ENCODE results near the gene ATP9A.
"Not testable (repeated sequence)": the region's sequence is repeated elsewhere in the genome, so short reads cannot be mapped to it uniquely, and the experiment has no call there.

Gene ATP9A

GRCh38 chr20:51752343-51752951 is 15.7 kb downstream of the ATP9A start:
- DNase-seq (ENCODE audit: low spot score) = no peak

DNA sequence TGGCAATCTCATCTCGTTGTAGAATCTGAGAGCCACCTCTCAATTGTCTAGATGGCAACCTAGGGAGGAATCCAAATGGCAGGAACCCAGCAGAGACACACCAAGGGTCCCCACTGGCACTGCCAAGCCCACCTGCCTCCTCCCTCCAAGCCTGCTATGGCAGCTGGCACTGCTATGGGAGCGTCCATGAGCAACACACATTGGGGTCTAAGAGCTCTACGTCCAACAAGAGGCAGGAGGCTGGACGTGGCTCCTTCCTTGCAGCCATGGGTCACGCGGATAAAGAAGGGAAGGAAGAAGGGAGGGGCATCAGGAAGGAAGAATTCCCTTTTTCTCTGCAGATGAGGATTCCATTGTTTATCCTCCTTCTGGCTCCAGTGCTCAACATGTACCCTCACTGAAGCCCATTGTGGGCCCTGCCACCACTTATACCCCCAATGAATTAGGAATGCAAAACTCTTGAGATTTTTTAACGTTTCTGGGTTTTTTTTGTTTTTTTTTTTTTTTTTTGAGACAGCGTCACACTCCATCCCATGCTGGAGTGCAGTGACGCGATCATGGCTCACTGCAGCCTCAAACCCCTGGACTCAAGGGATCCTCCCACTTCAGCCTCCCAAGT is 17.3 kb downstream of the ATP9A start:
- DNase-seq (ENCODE audit: low spot score) = no peak

DNA sequence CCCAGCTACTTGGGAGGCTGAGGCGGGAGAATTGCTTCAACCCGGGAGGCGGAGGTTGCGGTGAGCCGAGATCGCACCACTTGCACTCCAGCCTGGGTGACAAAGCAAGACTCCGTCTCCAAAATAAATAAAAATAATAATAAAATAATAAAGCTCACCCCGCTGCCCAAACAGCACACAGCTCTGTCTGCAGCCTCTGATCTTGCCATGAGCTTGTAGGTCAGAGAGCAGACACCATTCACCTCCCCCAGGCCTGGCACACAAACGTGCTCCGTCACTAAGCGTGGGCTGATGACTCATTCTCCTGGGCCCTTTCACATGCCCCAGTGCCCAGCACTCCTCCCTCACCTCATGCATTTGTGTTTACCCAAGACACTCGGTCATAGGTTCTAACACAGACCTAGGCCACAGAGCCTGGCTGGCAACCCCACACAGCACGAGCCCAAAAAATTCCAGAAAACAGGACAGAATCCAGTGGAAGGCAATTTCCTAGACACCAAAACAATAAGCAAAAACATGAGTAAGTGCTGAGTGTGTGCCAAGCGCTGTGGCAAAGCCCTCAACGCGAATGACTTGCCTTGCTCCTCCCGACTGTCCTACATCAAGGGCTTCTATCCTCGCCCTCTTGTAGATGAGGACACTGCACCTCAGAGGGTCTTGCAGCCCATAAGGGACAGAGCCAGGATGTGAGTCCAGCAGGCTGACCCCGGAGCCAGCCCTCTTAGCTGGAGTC is 18.0 kb downstream of the ATP9A start:
- no peak for DNase-seq (ENCODE audit: low spot score)

DNA sequence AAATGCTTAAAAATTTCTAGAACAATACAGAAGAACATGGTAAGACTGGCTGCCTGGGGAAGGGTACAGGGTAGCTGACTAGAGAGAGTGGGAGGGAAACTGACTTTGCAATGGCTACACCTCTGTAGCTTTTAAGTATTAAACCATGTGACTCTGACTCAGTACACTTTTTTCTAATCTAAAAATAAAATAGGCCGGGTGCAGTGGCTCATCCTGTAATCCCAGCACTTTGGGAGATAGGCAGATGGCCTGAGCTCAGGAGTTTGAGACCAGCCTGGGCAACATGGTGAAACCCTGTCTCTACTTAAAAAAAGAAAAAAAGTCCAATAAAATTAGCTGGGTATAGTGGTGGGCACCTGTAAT is 18.5 kb downstream of the ATP9A start:
- no peak for DNase-seq (ENCODE audit: low spot score)

DNA sequence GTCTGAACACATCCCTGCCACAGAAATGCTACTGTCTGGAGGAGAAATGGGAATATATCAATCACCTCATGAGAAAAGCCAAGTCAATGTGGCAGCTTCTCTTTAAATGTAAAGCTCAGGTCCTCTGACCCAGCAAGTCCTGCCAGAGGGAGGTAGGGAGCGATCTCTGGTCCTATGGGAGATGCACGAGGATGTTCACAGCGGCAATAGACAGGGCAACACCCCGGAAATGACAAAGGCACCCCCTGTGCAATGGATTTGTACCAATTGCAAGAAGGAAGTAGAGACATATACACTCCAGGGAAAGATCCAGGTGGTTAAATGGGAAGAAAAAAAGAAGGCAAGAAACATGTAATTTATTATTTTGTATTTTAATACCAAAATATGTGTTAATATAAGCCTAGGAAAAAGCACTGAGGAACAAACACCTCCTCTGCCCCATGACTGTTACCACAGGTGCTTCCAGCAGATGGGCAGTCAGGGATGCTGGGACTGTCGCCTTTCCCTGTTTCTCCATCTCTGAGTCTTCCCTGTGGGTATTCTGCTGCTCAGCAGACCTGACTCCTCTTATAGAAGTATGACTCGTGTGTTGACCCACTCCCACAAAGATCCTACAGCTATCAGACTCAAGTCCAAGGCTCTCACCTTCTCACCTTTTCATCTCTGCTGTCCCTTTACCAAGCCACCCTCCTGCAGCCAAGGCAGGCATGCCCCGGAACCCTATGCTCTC is 20.8 kb downstream of the ATP9A start:
- DNase-seq (ENCODE audit: low spot score) = no peak

- no peak for DNase-seq (ENCODE audit: low spot score)
These were observed 22.4 kb downstream of the ATP9A start for GRCh38 chr20:51745804-51746203.

GRCh38 chr20:51740838-51741237 is 27.4 kb downstream of the ATP9A start:
- DNase-seq (ENCODE audit: low spot score) = no peak

DNA sequence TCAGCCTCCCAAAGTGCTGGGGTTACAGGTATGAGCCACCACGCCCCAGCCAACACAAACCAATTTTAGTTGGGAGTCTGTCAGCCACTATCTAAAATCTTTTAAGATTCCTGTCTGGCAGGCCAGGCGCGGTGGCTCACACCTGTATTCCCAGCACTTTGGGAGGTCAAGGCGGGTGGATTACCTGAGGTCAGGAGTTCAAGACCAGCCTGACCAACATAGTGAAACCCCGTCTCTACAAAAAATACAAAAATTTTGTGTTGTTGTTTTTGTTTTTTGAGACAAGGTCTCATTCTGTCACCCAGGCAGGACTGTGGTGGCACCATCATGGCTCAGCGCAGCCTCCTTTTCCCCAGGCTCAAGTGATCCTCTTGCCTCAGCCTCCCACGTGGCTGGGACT is 27.9 kb downstream of the ATP9A start:
- DNase-seq (ENCODE audit: low spot score) = not testable (repeated sequence)

GRCh38 chr20:51739722-51740249 is 28.4 kb downstream of the ATP9A start:
- no peak for DNase-seq (ENCODE audit: low spot score)

DNA sequence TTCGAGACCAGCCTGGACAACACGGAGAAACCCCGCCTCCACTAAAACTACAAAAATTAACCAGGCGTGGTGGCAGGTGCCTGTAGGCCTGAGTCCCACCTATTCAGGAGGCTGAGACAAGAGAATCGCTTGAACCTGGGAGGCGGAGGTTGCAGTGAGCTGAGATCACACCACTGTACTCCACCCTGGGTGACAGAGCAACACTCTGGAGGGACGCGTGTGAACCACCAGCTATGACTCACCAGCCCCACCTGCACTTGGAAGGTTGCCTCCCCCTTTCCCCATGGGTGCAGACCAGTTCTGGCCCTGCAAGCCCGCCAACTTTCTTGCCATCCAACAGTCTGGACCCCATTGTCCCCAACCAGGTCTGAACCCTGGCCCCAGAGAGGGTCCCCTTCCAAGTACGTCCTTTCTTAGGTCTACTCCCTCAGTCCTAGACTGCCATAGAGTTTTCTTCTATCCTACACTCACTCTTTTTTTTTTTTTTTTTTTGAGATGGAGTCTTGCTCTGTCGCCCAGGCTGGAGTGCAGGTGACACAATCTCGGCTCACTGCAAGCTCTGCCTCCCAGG is 29.2 kb downstream of the ATP9A start:
- no peak for DNase-seq (ENCODE audit: low spot score)

- not testable (repeated sequence) for DNase-seq (ENCODE audit: low spot score)
These were observed 29.9 kb downstream of the ATP9A start for GRCh38 chr20:51738261-51738660.

- no peak for DNase-seq (ENCODE audit: low spot score)
These were observed 31.2 kb downstream of the ATP9A start for GRCh38 chr20:51736947-51737346.

GRCh38 chr20:51735728-51736600 is 32.2 kb downstream of the ATP9A start:
- DNase-seq (ENCODE audit: low spot score) = no peak

DNA sequence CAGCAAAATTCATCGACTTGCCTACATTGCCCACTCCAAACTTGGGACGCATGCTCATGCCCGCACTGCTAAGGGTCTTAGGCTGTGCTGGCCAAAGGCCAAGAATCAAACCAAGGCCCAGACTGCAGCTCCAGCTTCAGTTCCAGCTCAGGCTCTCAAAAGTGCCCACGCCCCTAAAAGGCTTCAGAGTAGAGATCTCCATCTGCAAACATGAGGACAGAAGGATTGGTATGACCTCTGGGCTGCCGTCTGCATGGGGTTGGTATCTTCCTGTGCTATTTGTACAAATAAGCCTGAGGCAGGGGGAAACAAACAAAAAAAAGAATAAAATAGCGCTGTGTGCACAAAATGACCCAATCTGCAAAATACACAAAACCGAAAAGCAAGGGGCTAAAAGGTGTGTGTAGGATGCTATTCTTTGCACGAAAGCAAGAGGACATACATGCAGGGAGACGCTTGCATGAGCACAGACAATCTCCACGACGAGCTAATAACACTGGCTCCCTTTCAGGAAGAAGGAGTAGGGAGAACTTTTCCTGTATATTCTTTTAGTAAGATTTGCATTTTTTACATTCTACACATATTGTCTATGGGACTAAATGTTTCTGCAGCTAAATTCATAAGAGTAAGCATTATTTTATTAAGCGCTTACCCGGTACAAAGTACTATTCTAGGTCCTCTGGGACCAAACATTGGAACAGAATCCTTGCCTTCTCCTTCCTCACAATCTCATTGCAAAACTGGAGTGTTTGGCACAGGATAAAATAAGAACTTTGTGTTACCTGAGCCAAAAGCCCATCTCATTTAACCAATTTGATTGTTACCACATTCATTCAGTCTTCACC is 33.1 kb downstream of the ATP9A start:
- no peak for DNase-seq (ENCODE audit: low spot score)

GRCh38 chr20:51733070-51733469 is 35.1 kb downstream of the ATP9A start:
- DNase-seq (ENCODE audit: low spot score) = no peak

DNA sequence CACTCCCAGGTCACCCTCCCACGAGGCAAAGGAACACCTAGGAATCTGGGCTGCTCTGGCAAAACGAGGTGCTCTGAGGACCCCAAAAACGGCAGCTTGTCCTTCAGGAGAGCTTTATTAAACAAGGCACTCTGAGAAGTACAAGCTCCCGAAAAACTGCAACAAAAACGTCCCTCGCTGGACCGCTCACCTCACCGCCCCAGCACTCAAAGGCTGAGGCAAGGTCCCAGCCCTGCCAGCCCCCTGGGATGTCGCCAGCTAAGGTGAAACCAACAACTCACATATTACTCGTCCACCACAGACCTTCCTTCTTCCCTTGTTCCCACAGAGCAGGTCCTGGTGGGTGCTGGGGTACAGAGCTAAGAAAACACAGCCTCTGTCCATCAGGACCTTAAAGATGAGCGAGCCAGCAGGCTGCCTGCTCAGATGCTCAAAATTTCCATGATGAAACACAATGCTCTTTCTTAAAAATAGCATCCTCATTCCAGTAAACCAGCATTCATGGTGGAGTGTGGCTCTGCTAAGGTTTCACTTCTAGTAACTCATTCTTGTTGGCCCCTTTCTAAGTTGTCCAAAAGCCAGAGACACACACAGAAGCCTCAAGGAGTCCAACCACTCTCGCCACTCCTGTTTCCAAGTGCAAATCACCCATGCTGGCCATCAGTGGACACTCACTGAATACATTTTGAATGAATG is 35.9 kb downstream of the ATP9A start:
- DNase-seq (ENCODE audit: low spot score) = no peak

DNA sequence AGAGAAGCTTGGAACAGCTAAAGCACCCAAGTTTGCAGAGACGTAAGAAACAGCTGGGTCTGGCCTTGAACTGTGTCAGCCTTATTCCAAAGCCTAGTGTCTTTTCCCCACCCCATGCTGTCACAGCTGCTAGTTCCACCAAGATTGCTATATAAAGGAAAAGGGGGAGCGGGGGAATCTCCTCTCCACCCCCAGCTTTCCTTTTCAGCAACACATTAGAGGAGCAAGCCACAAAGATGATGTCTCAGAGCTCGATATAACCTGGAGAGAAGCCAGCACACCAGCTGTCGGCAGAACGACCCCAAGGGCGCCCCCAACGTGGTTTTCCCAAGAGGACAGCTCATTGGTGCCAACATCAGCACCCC is 36.5 kb downstream of the ATP9A start:
- DNase-seq (ENCODE audit: low spot score) = no peak

DNA sequence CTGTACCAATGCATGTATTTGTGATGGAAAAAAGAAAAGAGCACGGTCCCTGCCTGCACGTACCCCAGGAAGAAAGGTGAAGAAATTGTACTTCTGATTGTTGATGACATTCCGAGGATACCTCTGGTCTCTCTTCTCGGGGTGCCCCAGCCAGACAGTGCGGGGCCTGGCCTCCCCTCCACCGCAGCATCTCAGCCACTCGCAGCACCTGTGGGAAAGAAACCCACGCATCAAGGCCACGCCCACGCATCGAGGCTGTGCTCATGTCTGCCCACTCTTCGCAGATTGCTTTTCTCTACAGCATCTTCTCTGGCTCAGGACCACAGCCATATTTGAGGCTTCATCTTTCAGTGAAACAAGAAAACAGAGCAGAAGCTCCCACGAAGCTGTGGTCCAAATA is 38.4 kb downstream of the ATP9A start:
- no peak for DNase-seq (ENCODE audit: low spot score)

GRCh38 chr20:51728737-51729136 is 39.5 kb downstream of the ATP9A start:
- DNase-seq (ENCODE audit: low spot score) = no peak

- DNase-seq (ENCODE audit: low spot score) = no peak
These were observed 40.3 kb downstream of the ATP9A start for GRCh38 chr20:51727872-51728271.
